NOMO-1 (cell line): ENCODE data around the gene ELAVL3.
"Not testable (repeated sequence)": the region's sequence is repeated elsewhere in the genome, so short reads cannot be mapped to it uniquely, and the experiment has no call there.

Source experiments
- DNase-seq, 2 experiments: peaks; one replicate each; lab custom pipeline; 2025; ENCODE audit not compliant: unreplicated experiment in 2 of 2; lab: John Stamatoyannopoulos, UW

The ELAVL3 gene

GRCh38 chr19:11461453-11461852, 19.4 kb downstream of the ELAVL3 start:
- no peak for DNase-seq

- no peak for DNase-seq
Measured at GRCh38 chr19:11460207-11460606, 20.6 kb downstream of the ELAVL3 start.

- not testable (repeated sequence) for DNase-seq
Measured at GRCh38 chr19:11458912-11459311, 21.9 kb downstream of the ELAVL3 start.

- DNase-seq: no peak
Measured at GRCh38 chr19:11458236-11458900, 22.5 kb downstream of the ELAVL3 start.

GRCh38 chr19:11457831-11458230, 23.0 kb downstream of the ELAVL3 start:
- DNase-seq: no peak

GRCh38 chr19:11457115-11457514, 23.7 kb downstream of the ELAVL3 start:
- DNase-seq: no peak

GRCh38 chr19:11456659-11457058, 24.2 kb downstream of the ELAVL3 start:
- DNase-seq: no peak

- DNase-seq: not testable (repeated sequence)
Measured at GRCh38 chr19:11455233-11455554, 25.7 kb downstream of the ELAVL3 start.

- DNase-seq: no peak
Measured at GRCh38 chr19:11453468-11454341, 27.1 kb downstream of the ELAVL3 start.

GRCh38 chr19:11452620-11453310, 28.1 kb downstream of the ELAVL3 start:
- no peak for DNase-seq

GRCh38 chr19:11451871-11452619, 28.8 kb downstream of the ELAVL3 start:
- DNase-seq: peak in 1 of 2 experiments; percentile 18

GRCh38 chr19:11451327-11451870, 29.4 kb downstream of the ELAVL3 start:
- DNase-seq: no peak

- no peak for DNase-seq
Measured at GRCh38 chr19:11450570-11451326, 30.1 kb downstream of the ELAVL3 start.

- DNase-seq: no peak
Measured at GRCh38 chr19:11448923-11449554, 31.8 kb downstream of the ELAVL3 start.

GRCh38 chr19:11448410-11448809, 32.4 kb downstream of the ELAVL3 start:
- no peak for DNase-seq

GRCh38 chr19:11447347-11448262, 33.2 kb downstream of the ELAVL3 start:
- no peak for DNase-seq

GRCh38 chr19:11446652-11447301, 34.1 kb downstream of the ELAVL3 start:
- no peak for DNase-seq

GRCh38 chr19:11446271-11446651, 34.6 kb downstream of the ELAVL3 start:
- DNase-seq: no peak
